ENCODE data around the gene HERC6. TPM values are rescaled to one million over a fixed set of nuclear protein-coding genes. Genes with fewer than 3 reads are reported as not detected.

HERC6 gene
- total and polyA plus RNA-seq, 2 experiments from 2014 or later, result 7.7 to 11.5 TPM

DNA sequence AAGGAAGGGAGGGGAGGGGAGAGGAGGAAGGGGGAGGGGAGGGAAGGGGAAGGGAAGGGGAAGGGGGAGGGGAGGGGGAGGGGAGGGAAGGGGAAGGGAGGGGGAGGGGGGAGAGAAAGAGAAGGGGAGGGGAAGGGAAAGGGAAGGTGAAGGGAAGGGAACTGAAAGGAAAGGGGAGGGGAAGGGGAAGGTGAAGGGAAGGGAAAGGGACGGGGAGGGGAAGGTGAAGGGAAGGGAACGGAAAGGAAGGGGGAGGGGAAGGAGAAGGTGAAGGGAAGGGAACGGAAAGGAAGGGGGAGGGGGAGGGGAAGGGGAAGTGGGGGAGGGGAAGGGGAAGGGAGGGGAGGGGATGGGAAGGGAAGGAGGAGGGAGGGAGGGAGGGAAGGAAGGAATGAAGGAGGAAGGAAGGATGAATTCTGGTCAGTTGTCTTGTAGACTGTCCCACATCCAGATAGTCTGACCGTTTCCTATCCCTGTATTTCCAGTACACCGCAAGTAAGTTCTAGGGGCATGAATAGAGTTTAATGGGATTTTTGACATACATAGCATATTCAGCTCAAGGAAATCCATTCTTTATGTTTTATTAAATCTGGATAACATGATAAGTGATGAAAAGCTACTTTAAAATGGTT, 98.7 kb downstream of the HERC6 start:
- H3K9me3 ChIP-seq (ENCODE audit: low read depth), result no peaks in the 10 kb centered on the region
- H3K4me1 ChIP-seq (ENCODE audit: low read depth), result peaks cover 5% of the 10 kb centered on the region
- no peaks in the 10 kb centered on the region for H3K27me3 ChIP-seq
- no peak overlapping the region for H3K4me3 ChIP-seq
- no peak for DNase-seq (ENCODE audit: low read depth in 1 of 2, low spot score in 1 of 2)
- no peak overlapping the region for H3K27ac ChIP-seq
- TF ChIP-seq CTCF (IDR thresholded peaks at IDR 0.05; ENCODE audit: low read depth, low read length), result no peak
- H3K36me3 ChIP-seq, result no peaks in the 10 kb centered on the region

- DNase-seq (ENCODE audit: low read depth in 1 of 2, low spot score in 1 of 2), result no peak
- no peaks in the 10 kb centered on the region for H3K36me3 ChIP-seq
- no peak overlapping the region for H3K27ac ChIP-seq
- TF ChIP-seq CTCF (IDR thresholded peaks at IDR 0.05; ENCODE audit: low read depth, low read length), result no peak
- no peaks in the 10 kb centered on the region for H3K9me3 ChIP-seq (ENCODE audit: low read depth)
- no peaks in the 10 kb centered on the region for H3K27me3 ChIP-seq
- H3K4me1 ChIP-seq (ENCODE audit: low read depth), result peaks cover 5% of the 10 kb centered on the region
- H3K4me3 ChIP-seq, result no peak overlapping the region
Measured at GRCh38 chr4:88478247-88478646, 99.6 kb downstream of the HERC6 start.

DNA sequence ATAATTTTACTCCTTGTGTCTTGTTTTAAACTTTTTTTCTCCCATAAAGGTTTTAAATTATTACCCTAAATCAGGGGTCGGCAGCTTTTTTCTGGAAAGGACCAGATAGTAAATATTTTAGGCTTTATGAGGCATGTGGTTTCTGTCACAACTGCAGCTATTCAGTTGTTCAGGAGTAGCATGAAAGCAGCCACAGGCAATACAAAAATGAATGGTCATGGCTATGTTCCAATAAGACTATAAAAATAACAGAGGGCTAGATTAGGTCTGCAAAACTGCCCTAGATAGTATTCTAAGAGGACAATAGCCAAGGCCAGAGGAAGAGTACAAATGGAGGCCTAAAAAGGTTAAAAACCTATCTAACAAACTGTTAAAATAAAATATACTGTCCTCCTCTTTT, 102.9 kb downstream of the HERC6 start:
- Histone ChIP-seq H3K4me1 (ENCODE audit: low read depth) (no peaks in the 10 kb centered on the region), H3K27ac (no peak overlapping the region), H3K27me3 (no peaks in the 10 kb centered on the region), H3K36me3 (no peaks in the 10 kb centered on the region), H3K9me3 (ENCODE audit: low read depth) (no peaks in the 10 kb centered on the region), H3K4me3 (no peak overlapping the region)
- no peak for TF ChIP-seq CTCF (IDR thresholded peaks at IDR 0.05; ENCODE audit: low read depth, low read length)
- DNase-seq (ENCODE audit: low read depth in 1 of 2, low spot score in 1 of 2), result peak in 1 of 2 donors; percentile 20

GRCh38 chr4:88489100-88489761, 110.6 kb downstream of the HERC6 start:
- no peaks in the 10 kb centered on the region for H3K36me3 ChIP-seq
- no peak overlapping the region for H3K27ac ChIP-seq
- H3K4me3 ChIP-seq, result no peak overlapping the region
- no peaks in the 10 kb centered on the region for H3K27me3 ChIP-seq
- H3K9me3 ChIP-seq (ENCODE audit: low read depth), result no peaks in the 10 kb centered on the region
- no peak for DNase-seq (ENCODE audit: low read depth in 1 of 2, low spot score in 1 of 2)
- no peak for TF ChIP-seq CTCF (IDR thresholded peaks at IDR 0.05; ENCODE audit: low read depth, low read length)
- no peaks in the 10 kb centered on the region for H3K4me1 ChIP-seq (ENCODE audit: low read depth)

Other genes starting within 250 kb of the HERC6 start
- 0.04 TPM in 1 of 2 replicates, not detected in the other for gene ABCG2, start 220.2 kb upstream of the HERC6 start, total RNA-seq
- not detected in 2 replicates for gene ABCG2, start 220.2 kb upstream of the HERC6 start, polyA plus RNA-seq
- gene PPM1K, start 94.3 kb upstream of the HERC6 start, total RNA-seq, result 52.6 and 54.8 TPM in 2 replicates
- gene PPM1K, start 94.3 kb upstream of the HERC6 start, polyA plus RNA-seq, result 58.8 and 77.6 TPM in 2 replicates
- 1.7 and 2.4 TPM in 2 replicates for gene HERC5, start 78.3 kb downstream of the HERC6 start, total RNA-seq
- gene HERC5, start 78.3 kb downstream of the HERC6 start, polyA plus RNA-seq, result 1.1 and 3.2 TPM in 2 replicates
- 80.5 and 83.4 TPM in 2 replicates for gene PYURF, start 144.9 kb downstream of the HERC6 start, total RNA-seq
- 172 and 184 TPM in 2 replicates for gene PYURF, start 144.9 kb downstream of the HERC6 start, polyA plus RNA-seq
- 25.6 and 29.4 TPM in 2 replicates for gene HERC3, start 213.6 kb downstream of the HERC6 start, total RNA-seq
- 35.3 and 41.1 TPM in 2 replicates for gene HERC3, start 213.6 kb downstream of the HERC6 start, polyA plus RNA-seq

Data from cardiac muscle cell (in vitro differentiated cells and primary cell).